Astrocyte of the spinal cord (primary cell): ENCODE data around the gene JMJD1C.

Experiments
- DNase-seq: peaks from one replicate; pipeline ENCODE4 v3.0.0; 2011; ENCODE audit warnings: low read depth, low spot score
- H3K4me3 ChIP-seq: 2 replicates; pipeline ENCODE4 v1.5.1; 2011; ENCODE audit warnings: low read depth, mild to moderate bottlenecking, low read length, moderate library complexity
- CTCF ChIP-seq: IDR thresholded peaks from 2 replicates; pipeline ENCODE4 v1.5.1; 2012; ENCODE audit warnings: low read depth, mild to moderate bottlenecking, low read length, inconsistent platforms
- in situ Hi-C: cut with HindIII; loops from 2 replicates; pipeline ENCODE4 v1.10.0; 2017; ENCODE audit warnings: low sequenced_read_pairs

Gene JMJD1C

DNA sequence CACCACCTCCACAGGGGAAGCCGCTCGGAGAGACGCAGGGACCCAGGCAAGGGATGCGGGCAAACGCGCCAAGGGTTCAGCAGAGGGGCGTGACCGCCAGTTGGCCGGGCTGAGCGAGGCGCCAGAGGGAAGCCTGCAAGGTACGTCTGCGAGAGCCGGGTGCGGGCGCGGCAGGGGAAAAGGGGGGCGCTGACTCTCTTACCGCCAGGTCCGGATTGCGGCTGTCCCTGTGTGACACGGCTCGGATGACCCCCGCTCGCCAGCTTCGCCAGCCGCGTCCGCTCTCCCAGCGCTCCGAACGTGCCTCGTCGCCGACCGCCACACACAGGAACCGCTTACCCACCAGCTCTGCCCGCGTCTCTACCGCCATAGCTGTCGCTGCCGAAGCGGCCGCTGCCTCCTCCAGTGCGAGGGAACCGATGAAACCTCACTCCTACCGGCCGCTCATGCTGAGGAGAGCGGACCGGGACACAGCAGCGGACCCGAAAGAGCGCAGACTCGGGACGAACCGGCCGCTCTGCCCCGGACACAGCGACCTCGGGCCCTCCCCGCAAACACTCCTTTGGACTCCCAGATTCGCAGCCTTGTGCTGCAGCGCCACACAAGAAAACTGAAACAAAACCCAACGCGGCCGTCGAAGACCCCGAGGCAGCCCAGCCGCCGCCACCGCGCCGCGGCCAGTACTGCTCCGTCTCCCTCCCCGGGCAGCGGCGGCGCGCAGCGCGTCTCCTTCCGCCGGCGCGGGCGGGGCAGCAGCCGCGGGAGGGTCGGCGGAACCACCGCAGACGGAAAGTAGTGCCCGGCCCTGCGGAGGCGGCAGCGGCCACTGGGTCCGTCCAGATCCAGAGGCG is at the start of gene JMJD1C:
JMJD1C (minus strand) TSS at position 685 of the 851 bp plus-strand sequence; CDS start at position 370, 315 bp downstream.
- TF ChIP-seq CTCF, result no peak
- DNase-seq, result peak; percentile 87
- in situ Hi-C loops, result no loop called here
- H3K4me3 ChIP-seq, result peak within 1 kb of the TSS; percentile 85

DNA sequence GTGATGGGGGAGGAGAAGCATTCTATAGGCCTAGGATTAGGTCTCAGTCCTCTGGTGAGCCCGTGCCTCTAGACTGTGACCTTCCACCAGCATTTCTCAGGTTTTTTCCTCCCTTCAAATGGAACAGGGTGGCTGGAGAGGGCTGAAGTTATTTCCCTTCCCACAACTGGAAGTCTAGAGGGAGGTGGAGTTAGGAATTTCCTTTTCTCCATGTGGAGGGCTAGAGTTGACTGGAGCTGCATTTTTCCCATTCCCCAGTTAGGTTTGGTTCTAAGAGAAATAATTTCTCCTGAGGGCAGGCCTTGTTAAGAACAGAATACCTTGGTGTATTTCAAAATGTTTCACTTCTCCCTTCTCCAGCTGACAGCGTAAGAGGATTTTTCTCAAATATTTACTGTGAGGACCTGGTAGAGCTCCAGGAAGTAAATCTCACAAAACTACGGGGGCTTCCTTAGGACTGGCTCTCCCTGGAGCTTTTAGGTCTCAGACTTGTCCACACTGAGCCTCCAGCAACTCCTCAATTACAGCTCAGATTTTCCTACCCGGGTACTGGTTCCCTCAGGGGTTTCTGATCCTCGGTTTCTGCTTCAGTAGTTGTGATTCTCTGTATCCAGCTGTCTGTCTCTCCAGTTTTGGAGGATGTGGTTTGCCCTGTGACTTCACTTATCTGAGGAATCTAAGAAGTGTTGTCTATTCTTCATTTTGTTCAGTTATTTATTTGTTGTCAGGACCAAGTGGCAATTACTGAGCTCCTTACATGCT is 49.4 kb upstream of the JMJD1C start:
- DNase-seq, result peak; percentile 66
- no peak for TF ChIP-seq CTCF
- H3K4me3 ChIP-seq, result no peak overlapping the region
- in situ Hi-C loops, result no loop called here

GRCh38 chr10:63506554-63506953 is 40.8 kb upstream of the JMJD1C start:
- no peak for DNase-seq
- in situ Hi-C loops, result no loop called here
- TF ChIP-seq CTCF, result no peak
- no peak overlapping the region for H3K4me3 ChIP-seq

DNA sequence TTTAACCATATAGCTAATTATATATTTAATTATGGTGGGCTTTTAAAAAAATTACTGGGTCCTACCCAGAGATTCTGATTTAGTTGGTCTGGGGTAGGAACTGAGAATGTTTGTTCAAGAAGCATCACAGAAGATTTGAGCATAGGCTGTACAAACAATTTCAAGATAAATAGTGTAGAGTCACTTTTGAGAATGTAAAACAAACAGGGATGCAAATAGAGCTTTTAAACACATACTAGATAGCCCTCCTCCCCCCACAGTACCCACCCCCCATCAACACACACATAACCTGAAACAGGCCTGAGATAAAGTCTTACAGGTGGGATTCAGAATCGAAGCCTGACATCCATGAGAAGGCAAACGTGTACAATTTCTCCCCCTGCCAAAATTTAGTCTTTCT is 39.8 kb upstream of the JMJD1C start:
- no peak for DNase-seq
- TF ChIP-seq CTCF, result no peak
- in situ Hi-C loops, result no loop called here
- H3K4me3 ChIP-seq, result no peak overlapping the region

DNA sequence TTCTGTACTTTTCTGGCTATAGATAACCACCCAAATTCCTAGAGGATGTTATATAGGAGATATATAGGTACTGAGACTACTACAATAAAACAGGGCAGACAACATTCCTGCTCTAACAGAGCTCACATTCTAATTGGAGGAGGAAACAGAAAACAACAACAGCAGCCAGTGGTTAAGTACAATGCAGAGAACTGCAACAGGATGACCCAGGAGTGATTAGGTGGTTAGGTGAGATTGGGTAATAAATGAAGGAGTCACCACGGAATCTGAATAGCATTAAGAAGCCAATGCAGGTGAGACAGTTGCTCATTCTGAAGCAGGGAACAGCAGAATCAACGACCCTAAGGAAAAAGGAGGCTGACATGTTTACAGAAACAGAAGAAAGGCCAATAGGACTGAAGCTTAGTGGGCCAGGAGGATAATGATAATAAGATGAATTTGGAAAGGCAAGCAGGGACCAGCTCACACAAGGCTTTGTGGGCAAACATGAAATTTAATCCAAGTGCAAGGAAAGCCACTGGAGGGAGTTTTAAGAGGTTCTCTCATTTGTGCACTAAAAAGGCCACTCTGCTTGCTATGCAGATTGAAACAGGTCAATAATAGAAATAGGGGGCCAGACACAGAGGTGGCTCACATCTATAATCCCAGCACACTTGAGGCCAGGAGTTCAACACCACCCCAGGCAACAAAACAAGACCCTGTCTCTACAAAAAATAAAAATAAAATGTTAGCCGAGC is 38.5 kb upstream of the JMJD1C start:
- DNase-seq, result no peak
- no peak for TF ChIP-seq CTCF
- in situ Hi-C loops, result no loop called here
- H3K4me3 ChIP-seq, result no peak overlapping the region

GRCh38 chr10:63503395-63503794 is 37.6 kb upstream of the JMJD1C start:
- no peak overlapping the region for H3K4me3 ChIP-seq
- in situ Hi-C loops, result no loop called here
- no peak for TF ChIP-seq CTCF
- DNase-seq, result no peak
